K562 (cell line): Measurements from ENCODE around the gene RNF167. TPM values are rescaled to one million over a fixed set of nuclear protein-coding genes. Genes with fewer than 3 reads are reported as not detected.

ENCODE experiments used
- ATAC-seq: fragments of 200-7000 bp; cut with Tn5 transposase; 3 replicates; pipeline ENCODE4 v1.9.1; 2020; ENCODE audit warnings: moderate library complexity
- BruUV-seq: library from RNA; stranded (reverse); fragments of 400-500 nt; replicated peaks from 2 replicates; lab custom pipeline; 2021; lab: Mats Ljungman, UMichigan
- CTCF ChIA-PET: fragments of 300-600 bp; formaldehyde crosslinking; extraction: SDS; loops from one replicate; lab custom pipeline; 2021; ENCODE audit warnings: low intra/inter-chr PET ratio; lab: Yijun Ruan, JAX
- POLR2A ChIA-PET: fragments of 300-600, 350-650 bp; sonication (Branson Sonifier 250); formaldehyde crosslinking; extraction: SDS; loops from one replicate; lab custom pipeline; 2021; ENCODE audit warnings: antibody characterized with exemption, inconsistent platforms; lab: Yijun Ruan, JAX
- DNase-seq, 4 experiments: peaks; one replicate each; pipeline versions ENCODE4 v3.0.0 to v3.0.0-alpha.2; 2011 to 2018; ENCODE audit warnings: low spot score in 3 of 4, mixed read lengths in 3 of 4; ENCODE audit errors: extremely low read depth in 1 of 4
- FAIRE-seq: peaks from 2 replicates; lab custom pipeline; 2011; peaks lifted over from hg19 to GRCh38; lab: Jason Lieb, UNC
- H2AFZ ChIP-seq: 2 replicates; pipeline ENCODE4 v1.6.0; 2011; ENCODE audit warnings: low read depth, low read length, control low read depth, inconsistent platforms
- H3K27ac ChIP-seq: fragments of 200-600 bp; 3 replicates; pipeline ENCODE4 v1.8.0; 2011; ENCODE audit warnings: low read depth, mild to moderate bottlenecking, control low read depth, inconsistent platforms, low read length, moderate library complexity, mixed read lengths; ENCODE audit errors: extremely low read depth
- H3K27me3 ChIP-seq, 2 experiments: fragments of 300-600 bp in 1 of 2; 2 replicates in 1 of 2; 3 replicates in 1 of 2; pipeline versions ENCODE4 v1.6.0 to v1.8.0; 2011; ENCODE audit warnings: inconsistent platforms in 2 of 2, low read length in 2 of 2, mild to moderate bottlenecking in 1 of 2, mixed read lengths in 1 of 2, moderate library complexity in 1 of 2; ENCODE audit not compliant: control insufficient read depth in 2 of 2, insufficient read depth in 2 of 2
- H3K36me3 ChIP-seq: fragments of 300-600 bp; 3 replicates; pipeline ENCODE4 v1.8.0; 2011; ENCODE audit warnings: mild to moderate bottlenecking, low read length, inconsistent platforms; ENCODE audit not compliant: control insufficient read depth, insufficient read depth
- H3K4me1 ChIP-seq, 2 experiments: fragments of 200-600 bp in 1 of 2; replicated peaks in 1 of 2; 2 replicates in 1 of 2; 3 replicates in 1 of 2; pipeline versions ENCODE4 v1.5.1 to v1.8.0; 2011; ENCODE audit warnings: inconsistent platforms in 2 of 2, low read length in 2 of 2, mild to moderate bottlenecking in 1 of 2, mixed read lengths in 1 of 2, moderate library complexity in 1 of 2; ENCODE audit not compliant: control insufficient read depth in 2 of 2, insufficient read depth in 2 of 2
- H3K4me2 ChIP-seq: 2 replicates; pipeline ENCODE4 v1.6.1; 2011; ENCODE audit warnings: low read length, control low read depth, inconsistent platforms, mixed read lengths; ENCODE audit not compliant: insufficient read depth
- H3K4me3 ChIP-seq: fragments of 200-600 bp; sonication (generic), shearing (Covaris generic); 2 replicates; pipeline ENCODE4 v1.5.1; 2016; ENCODE audit warnings: control low read depth, inconsistent platforms
- H3K79me2 ChIP-seq: fragments of 200-600 bp; 3 replicates; pipeline ENCODE4 v1.8.0; 2011; ENCODE audit warnings: low read length, inconsistent platforms; ENCODE audit not compliant: control insufficient read depth, insufficient read depth
- H3K9ac ChIP-seq, 2 experiments: 2 replicates each; pipeline versions ENCODE4 v1.6.0 to v1.6.1; 2011; ENCODE audit warnings: low read depth in 2 of 2, low read length in 2 of 2, control low read depth in 1 of 2, inconsistent platforms in 1 of 2, mild to moderate bottlenecking in 1 of 2, mixed read lengths in 1 of 2; ENCODE audit not compliant: insufficient read depth in 1 of 2
- H3K9me1 ChIP-seq: one replicate; pipeline ENCODE4 v1.6.0; 2011; ENCODE audit warnings: inconsistent platforms, mild to moderate bottlenecking, low read length, moderate library complexity; ENCODE audit not compliant: control insufficient read depth, insufficient read depth
- H3K9me3 ChIP-seq: replicated peaks from 2 replicates; pipeline ENCODE4 v1.5.1; 2011; ENCODE audit warnings: low read depth, low read length, inconsistent platforms; ENCODE audit not compliant: control insufficient read depth, insufficient read depth
- H4K20me1 ChIP-seq: replicated peaks from 2 replicates; pipeline ENCODE4 v1.6.1; 2011; ENCODE audit warnings: low read length, inconsistent platforms, mixed read lengths; ENCODE audit not compliant: control insufficient read depth, insufficient read depth
- POLR2AphosphoS2 ChIP-seq: IDR thresholded peaks from 2 replicates; pipeline ENCODE4 v1.6.1; 2012; ENCODE audit warnings: low read length, improper control_type of control experiment
- POLR2G ChIP-seq: fragments of 200-400 bp; formaldehyde crosslinking; IDR thresholded peaks from 2 replicates; pipeline ENCODE4 v1.6.1; 2017; ENCODE audit warnings: low read depth, mild to moderate bottlenecking, antibody characterized with exemption, low read length, moderate library complexity
- ZNF133 ChIP-seq: fragments of 250-450 bp; sonication (Bioruptor Pico); IDR thresholded peaks from 2 replicates; pipeline ENCODE4 v1.4.0; 2020; ENCODE audit warnings: mild to moderate bottlenecking
- ZNF3 ChIP-seq: fragments of 250-450 bp; sonication (Bioruptor Pico); IDR thresholded peaks from 2 replicates; pipeline ENCODE4 v1.5.0; 2021; ENCODE audit warnings: mild to moderate bottlenecking, moderate library complexity
- WGBS: fragments of 100-300 bp; shearing (Covaris generic); methylation state at CpG from one replicate; pipeline ENCODE4 v1.1.6; 2016; ENCODE audit warnings: low coverage, mixed read lengths; ENCODE audit not compliant: insufficient coverage; ENCODE audit errors: missing lambda C conversion rate; 5-methylcytosine and 5-hydroxymethylcytosine counted together
- in situ Hi-C: fragments of 300-500 bp; cut with MboI; formaldehyde crosslinking; loops from 4 replicates; pipeline ENCODE4 v1.15.0; 2018; ENCODE audit warnings: inconsistent platforms, mixed read lengths
- intact Hi-C: fragments of 100-400 bp; cut with micrococcal nuclease; formaldehyde crosslinking; loops from 2 replicates; pipeline ENCODE4 v1.14.2; 2022
- polyA plus RNA-seq, 8 experiments: library from polyadenylated mRNA; depleted of rRNA in 4 of 8; stranded (reverse) in 5 of 8; unstranded in 3 of 8; fragments of >200 nt; fragmentation: Nextera tagmentation in 2 of 8; fragmentation: Illumina TruSeq in 1 of 8; extraction: Ambion mirVana in 2 of 8; extraction: Trizol in 1 of 8; gene quantifications; 2 replicates each; pipeline versions ENCODE4 v1.2.1 to v1.2.3, GENCODE V29; 2011 to 2014; ENCODE audit warnings: inconsistent platforms in 1 of 8, missing spikeins in 1 of 8
- total RNA-seq, 7 experiments: library from RNA; depleted of rRNA in 6 of 7; stranded (reverse); fragments of >200 nt in 6 of 7; fragmentation: Illumina TruSeq in 2 of 7; extraction: Trizol in 2 of 7; gene quantifications; 2 replicates each; pipeline versions ENCODE4 v1.2.1 to v1.2.3, GENCODE V29; 2011 to 2021; ENCODE audit warnings: low replicate concordance in 1 of 7

Gene RNF167
- total and polyA plus RNA-seq, 9 of the 15 experiments (the other 6 are each of a cell fraction or from before 2014, with no cell fraction given): 16.5 to 143 (median 45.5) TPM

DNA sequence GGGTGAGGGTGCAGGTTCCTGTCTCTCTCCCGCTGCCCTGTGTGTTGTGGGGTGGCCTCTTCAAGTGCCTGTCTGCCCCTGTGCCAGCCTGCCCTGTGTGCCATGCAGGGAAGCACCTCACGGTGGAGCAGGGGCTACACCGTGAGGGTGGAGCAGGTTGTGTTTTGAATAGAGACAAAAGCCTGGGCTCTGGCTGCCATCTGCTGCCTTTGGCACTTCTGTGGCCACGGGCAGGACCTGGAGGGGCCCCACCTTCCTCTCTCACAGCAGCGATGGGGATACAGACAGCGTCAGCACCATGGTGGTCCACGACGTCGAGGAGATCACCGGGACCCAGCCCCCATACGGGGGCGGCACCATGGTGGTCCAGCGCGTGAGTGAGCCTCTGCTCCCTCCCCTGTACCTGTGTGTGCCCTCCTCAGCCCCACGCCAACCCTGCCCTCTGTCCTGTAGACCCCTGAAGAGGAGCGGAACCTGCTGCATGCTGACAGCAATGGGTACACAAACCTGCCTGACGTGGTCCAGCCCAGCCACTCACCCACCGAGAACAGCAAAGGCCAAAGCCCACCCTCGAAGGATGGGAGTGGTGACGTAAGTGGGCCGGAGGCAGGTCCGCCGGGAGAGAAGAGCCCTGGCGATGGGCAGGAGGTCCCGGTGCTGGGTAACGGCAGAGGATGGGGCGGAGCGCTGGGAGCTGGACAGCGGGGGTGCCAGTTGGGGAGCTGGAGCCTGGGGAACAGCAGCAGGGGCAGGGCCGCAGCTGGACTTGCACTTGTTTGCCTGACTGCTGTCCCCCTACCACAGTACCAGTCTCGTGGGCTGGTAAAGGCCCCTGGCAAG lies 46.1 kb upstream of the RNF167 start (continued):
- TF ChIP-seq POLR2G (no peak), ZNF3 (CRISPR knock-in tag) (no peak), ZNF133 (no peak)

DNA sequence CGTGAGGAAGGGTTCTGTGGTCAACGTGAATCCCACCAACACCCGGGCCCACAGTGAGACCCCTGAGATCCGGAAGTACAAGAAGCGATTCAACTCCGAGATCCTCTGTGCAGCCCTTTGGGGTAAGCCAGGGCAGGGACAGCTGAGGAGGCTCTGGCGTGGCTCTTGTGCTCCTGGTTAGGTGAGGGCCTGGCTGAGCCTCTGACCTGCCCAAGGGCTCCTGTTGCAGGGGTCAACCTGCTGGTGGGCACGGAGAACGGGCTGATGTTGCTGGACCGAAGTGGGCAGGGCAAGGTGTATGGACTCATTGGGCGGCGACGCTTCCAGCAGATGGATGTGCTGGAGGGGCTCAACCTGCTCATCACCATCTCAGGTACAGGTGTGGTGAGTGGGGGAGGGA lies 44.9 kb upstream of the RNF167 start:
- FAIRE-seq: no peak
- no TSS peak for BruUV-seq
- H3K27me3 ChIP-seq: no peaks in the 10 kb centered on the region
- intact Hi-C loops: no loop called here
- in situ Hi-C loops: no loop called here
- POLR2A ChIA-PET: no interaction called here
- no peaks in the 10 kb centered on the region for H3K79me2 ChIP-seq
- H3K4me3 ChIP-seq: no peak overlapping the region
- TF ChIP-seq POLR2G (0 out of 2 replicates have a peak, but pooled peaks have one; percentile 45), POLR2AphosphoS2 (no peak)
- TF ChIP-seq, all 486 proteins: peak for 1
- Histone ChIP-seq H3K27ac (no peak overlapping the region), H3K9me1 (no peaks in the 10 kb centered on the region), H4K20me1 (no peaks in the 10 kb centered on the region), H3K4me1 (peaks cover 0 to 19% of the 10 kb centered on the region in 2 experiments; a peak in 2 of 5 replicates), H3K4me2 (no peak overlapping the region), H3K9ac (no peak overlapping the region), H3K9me3 (no peaks in the 10 kb centered on the region), H3K36me3 (peaks cover 65% of the 10 kb centered on the region; the same call in 2 of the 3 replicates), H2AFZ (no peak overlapping the region)
- ATAC-seq: no peak
- no peak for DNase-seq
- WGBS: 97% methylated on average over 5 of the region's 13 CpGs
- CTCF ChIA-PET: no interaction called here
